NCI-H2227 treated with DMSO at 0.1 percent for 48 hours (cell line): Measurements from ENCODE around the gene EVPL.
"Not testable (repeated sequence)": the region's sequence is repeated elsewhere in the genome, so short reads cannot be mapped to it uniquely, and the experiment has no call there.

Source experiments
- DNase-seq: peaks from one replicate; lab custom pipeline; 2025; lab: John Stamatoyannopoulos, UW

Gene EVPL

DNA sequence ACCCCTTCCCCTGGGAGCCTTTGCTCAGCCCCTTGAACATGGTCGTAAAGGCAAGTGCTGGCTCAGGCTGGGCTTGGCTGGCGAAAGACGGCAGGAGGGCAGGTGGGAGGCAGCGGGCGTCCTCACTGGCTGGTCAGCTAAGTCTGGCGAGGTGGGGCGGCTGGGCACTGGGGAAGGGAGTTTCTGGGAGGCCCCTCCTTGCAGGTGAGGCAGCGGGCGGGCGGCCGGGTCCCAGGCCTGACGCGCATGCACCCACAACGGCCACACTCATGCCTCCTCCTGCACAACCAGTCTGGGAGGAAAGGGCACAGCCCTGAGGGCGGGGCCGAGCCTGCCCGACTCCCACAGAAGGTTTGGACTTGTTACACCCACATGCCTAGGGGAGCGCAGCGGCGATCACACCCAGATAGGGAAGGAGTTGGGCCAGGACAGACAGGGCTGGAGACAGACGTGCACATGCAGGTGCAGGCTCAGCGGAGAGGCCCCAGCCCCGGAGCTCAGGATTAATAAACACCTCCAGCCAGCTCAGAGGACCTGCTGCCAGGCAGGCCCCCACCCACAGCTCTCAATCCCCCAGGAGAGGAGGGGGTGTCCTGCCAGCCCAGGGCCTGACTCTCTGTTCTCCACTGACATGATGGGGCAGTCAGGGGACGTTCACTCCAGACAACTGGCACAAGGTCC lies at the start of gene EVPL:
TSS of gene EVPL (minus strand) at position 148 of the 681 bp plus-strand sequence. CDS start at position 40, 108 bp downstream.
- no peak for DNase-seq

DNA sequence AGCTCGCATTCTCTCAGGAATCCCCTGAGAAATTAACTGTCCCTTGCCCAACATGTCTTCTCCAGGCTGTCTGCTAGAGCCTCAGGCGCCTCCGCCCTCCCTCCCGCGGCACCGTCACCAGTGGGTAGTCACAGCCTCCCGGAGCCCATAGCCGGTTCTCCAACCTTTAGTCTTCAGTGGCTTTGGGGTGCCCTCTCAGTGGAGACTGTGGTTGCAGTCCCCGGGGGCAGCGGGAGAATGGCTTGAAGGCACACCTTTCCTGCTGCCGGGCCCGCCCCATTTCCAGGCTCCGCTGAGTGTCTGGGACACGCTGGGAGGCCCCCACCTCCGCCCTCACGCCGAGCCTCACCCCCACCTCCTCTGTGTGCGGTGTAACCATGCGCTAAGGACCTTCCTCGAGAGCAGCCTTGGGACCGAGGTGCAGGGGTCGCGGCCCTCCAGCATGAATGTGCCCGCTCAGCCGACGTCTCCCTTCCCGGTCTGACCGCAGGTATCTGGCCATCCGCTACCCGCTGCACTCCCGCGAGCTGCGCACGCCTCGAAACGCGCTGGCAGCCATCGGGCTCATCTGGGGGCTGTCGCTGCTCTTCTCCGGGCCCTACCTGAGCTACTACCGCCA lies 49.1 kb upstream of the EVPL start:
- no peak for DNase-seq

DNA sequence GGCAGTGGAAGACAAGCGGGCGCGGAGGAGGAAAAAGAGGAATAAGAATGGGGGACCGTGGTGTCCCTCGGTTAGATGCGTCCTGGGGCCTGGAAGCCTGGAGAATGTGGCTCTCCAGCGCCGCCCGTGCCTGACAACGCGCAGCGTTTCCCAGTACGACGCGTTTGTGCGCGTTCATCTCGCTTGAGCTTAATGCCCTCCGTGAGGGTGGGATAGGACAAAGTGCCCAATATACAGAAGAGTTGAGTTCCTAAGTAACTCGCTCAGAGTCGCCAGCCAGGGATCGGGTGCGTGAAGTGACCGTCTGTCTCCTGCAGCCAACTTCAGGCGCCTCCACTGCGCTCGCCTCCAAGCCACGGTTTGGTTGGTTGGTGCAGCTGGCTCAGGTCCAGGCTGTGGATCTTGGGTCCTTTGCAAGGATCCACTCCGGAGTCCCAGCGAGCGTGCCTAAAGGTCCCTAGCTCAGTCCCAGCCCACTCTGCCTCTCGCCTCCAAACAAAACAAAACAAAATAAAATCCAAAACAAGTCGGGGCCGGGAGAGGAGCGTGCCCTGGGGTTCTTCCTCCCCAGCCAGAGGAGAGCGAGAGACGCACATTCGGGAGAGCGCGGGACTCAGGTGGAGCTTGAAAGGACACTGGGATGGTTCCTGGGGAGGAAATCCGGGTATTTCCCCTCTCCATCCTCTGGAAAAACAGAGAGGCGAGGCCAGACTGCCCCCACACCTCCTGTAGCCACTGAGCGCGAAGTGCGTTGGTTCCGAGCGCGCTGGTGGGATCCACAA lies 48.4 kb upstream of the EVPL start:
- no peak for DNase-seq

DNA sequence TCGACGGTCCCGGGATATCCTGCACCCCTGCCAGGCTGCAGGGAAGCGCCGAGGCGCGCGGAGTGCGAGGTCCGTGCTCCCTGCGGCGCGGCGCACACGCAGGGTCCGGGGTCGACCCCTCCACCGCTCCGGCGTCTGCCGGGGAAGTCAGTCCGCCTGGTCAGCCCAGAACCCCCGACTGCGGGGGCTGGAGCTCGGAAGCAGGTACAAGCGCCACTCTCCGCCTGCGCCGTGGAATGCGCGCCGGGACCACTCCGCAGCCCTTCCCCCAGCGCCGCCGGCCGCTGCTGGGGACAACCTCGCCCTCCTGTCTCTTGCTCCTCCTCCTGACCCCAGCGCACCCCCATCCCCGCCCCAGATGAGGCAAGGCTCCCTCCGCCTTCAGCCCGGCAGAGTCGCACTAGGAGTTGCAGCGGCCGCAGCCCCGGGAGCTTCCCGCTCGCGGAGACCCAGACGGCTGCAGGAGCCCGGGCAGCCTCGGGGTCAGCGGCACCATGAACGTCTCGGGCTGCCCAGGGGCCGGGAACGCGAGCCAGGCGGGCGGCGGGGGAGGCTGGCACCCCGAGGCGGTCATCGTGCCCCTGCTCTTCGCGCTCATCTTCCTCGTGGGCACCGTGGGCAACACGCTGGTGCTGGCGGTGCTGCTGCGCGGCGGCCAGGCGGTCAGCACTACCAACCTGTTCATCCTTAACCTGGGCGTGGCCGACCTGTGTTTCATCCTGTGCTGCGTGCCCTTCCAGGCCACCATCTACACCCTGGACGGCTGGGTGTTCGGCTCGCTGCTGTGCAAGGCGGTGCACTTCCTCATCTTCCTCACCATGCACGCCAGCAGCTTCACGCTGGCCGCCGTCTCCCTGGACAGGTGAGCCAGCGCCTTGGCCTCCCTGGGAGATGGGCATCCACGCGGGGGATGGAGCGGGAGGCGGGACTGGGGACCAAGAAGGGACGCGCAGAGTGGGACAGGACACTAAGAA lies 47.6 kb upstream of the EVPL start, which contains the start of gene GALR2:
TSS of gene GALR2 (plus strand) at position 392 of the 974 bp plus-strand sequence. CDS start at position 495, 103 bp downstream.
- no peak for DNase-seq

DNA sequence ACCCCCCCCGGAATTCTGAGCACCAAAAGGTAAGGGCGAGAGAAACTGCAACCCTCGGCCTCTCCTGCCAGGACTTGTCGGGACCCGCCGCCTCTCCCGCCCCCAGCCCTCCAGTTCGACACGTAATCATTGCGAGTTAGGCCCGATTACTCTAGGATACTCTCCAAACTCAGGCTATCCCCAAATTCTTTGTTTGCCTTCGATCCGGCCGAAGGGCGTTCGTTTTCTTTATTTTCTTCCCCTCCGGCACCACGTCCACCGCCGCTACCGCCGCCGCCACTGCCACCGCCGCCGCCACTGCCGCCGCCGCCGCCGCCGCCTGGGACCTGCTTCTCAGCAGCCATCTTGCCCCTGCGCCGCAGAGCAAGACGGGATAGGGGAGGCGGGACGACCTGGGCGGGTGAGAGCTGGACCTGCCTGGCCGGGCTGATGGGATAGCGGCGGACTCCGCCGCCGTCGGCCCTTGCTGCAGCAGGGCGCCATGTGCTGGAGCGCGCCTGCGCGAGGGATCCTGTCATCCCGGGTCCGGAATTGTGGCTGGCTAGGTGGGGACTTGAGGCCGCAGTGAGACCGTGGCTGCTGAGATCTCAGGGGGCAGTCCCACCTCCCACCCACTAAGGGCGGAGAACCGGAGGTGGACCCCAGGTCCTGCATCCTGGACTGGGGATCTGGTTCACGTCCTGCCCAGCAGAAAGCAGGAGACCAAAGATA lies 45.2 kb upstream of the EVPL start, which contains the start of gene SRP68:
TSS of gene SRP68 (minus strand) at position 370 of the 711 bp plus-strand sequence. CDS start at position 344, 26 bp downstream.
- peak; percentile 85 for DNase-seq

DNA sequence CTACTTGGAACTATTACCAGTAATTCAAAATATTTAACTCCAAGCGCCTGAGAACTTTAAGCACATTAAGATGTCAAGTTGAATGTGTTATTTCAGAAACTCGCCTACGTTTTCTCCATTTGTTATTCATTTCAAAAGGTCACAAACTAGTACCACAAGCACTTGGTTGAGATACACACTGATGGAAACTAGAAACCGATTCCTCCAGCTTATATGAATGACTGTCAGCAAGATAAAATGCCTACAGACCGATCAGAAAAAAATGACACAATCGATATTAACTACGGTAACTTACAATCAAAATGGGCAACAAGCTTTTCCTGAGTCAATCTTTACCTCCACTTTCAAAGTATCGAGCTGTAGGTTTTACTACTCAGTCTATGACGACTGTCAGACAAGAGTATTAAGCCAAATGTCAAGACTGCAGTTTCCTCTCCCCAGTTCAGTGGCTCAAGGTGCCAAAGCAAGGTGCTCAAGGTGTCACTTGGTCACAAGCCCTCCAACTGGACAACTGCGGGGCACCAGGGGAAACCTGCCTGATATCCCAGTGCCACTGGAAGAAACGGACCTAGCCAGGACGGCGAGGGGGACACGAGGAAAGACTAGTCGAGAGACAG lies 44.5 kb upstream of the EVPL start:
- no peak for DNase-seq

DNA sequence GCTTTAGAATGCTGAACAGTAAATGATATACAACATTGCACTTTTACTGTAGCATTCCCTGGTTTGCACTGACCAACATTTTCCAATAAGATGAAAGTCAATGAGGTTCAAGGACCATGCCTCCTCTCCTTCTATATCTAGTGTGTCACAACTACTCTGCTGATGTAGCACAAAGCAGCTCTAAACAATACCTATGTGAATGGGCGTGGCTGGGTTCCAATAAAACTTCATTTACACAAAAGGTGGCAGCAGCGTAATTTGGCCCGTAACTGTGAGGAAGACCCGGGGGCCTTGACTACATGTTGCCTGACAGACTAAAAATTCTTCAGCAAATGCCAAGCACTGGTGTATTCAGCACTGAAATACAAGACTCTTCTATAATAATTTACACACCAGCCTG lies 38.7 kb upstream of the EVPL start:
- no peak for DNase-seq

DNA sequence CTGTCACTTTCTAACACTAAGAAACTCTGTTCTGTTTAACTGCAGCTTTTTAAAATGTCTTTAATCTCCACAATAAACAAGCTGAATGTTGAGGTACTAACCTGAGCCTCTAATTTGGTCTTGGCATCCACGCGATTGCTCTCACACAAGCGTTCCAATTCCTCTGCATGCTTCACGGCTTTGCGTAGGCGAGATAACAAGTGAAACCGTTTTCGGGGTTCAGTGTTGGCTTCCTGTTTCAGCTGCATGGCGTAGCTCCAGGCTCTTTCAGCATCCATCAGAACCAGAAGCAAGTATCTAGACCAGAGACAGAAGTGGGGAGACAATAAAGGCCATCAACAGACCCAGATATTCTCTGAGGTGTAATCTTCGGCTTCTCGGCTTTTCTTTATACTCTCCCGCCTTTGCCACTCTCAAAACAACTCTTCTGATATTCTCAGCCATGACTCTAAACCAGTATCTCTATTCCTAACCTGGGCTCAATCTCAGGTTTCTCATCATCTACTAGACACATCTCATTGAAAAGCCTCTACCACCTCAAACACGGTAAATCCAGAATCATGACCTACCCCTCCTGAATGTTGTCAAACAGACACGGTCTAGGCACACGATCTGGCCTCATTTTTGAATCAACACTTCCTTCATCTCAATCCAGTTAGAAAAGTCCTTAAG lies 36.9 kb upstream of the EVPL start:
- no peak for DNase-seq

DNA sequence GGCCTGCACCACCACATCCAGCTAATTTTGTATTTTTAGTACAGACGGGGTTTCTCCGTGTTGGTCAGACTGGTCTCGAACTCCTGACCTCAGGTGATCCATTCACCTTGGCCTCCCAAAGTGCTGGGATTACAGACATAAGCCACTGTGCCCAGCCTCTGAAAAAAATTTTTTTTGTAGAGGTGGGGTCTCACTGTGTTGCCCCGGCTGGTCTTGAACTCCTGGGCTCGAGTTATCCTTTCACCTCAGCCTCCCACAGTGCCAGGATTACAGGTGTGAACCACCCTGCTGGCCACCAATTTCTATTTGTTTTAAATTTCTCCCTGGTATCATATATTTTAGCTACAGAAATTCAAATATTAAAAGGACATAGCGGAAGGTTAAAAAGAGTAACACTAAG lies 31.2 kb upstream of the EVPL start:
- not testable (repeated sequence) for DNase-seq

DNA sequence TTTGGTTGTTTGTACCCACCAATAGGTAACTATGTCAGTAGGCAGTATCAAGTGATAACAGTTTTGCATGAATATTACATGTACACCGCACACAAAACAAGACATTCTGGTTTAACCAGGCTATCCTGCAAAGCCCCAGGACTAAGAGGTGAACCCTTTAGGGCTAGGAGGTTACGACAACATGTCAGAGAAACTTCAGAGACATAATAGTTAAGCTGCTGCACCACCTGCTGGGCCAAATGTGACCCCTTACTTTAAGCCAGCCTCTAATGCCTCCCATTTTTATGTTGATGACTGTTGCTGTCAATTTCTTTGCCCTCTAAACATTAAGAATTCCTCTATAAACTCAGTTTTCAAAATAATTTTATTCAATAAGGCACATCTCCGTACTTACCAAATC lies 29.8 kb upstream of the EVPL start:
- no peak for DNase-seq

DNA sequence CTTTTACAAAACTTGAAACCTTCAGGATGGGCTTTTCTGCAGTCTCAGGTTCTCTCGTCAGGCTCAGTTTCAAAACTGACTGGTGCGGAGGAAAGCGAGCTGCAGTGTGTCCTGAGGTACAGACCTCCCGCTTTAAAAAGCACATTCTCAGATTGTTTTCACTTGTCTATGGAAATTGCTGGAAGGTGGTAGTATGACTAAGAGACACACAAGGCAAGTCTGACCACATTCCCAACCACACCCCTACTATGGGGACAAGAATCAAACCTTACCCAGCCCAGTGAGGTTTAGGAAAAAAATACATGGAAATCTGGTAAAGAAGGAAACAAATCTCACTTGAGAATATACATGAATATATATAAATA lies 27.0 kb upstream of the EVPL start:
- no peak for DNase-seq

DNA sequence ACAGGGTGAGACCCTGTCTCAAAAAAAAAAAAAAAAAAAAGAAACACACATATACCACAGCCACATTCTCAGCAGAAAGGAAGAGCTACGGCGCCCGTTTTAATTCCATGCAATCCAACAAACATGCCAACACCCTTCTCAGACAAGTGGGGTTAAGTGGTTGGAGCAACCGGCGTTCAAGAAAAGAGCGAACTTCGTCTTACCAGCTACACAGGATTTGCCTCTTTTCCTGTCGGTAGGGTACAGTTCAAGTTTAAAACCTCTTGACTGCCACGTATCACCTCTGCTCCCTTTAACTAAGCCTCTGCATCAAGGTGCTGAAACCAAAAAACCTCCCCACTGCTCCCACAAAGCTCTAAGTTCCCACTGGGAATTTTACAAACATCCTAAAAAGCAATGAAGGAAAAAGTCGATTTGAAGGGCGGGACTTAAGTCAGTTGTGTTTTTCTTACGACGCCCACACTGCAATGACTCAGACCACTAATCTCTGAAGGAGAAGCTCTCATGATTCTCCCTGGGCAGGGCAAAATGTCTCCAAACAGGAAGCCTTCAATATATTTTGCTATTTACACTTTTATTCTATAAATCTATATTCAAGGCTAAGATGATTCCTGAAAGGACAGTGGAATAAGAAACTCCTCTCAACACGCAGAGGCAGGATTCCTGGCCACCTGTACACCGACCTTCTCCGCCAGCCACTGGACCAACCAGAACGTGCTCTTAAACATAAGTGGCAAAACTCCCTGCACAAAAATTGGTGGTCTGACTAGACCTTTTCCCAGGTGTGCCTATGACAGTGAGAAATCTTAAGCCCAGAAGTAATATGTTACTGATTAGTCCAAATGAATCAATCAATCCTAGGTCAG lies 26.4 kb upstream of the EVPL start:
- DNase-seq = no peak

DNA sequence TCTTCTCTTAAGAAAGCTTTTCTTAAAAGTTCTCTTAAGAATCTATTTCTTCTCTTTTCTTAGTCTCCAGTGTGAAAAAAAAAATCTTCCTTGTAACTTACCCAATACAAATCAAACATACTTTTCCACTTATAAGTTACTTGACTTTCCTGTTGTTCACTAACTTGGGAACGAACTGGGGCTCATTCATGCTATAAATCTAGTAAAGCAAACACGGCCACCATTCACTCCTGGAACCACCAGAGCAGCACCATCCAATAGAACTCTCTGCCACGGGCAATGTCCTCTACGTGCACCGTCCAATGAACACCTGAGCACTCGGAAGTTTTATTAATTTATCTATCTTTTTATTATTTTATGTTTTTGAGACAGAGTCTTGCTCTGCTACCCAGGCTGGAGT lies 24.5 kb upstream of the EVPL start:
- DNase-seq = no peak

DNA sequence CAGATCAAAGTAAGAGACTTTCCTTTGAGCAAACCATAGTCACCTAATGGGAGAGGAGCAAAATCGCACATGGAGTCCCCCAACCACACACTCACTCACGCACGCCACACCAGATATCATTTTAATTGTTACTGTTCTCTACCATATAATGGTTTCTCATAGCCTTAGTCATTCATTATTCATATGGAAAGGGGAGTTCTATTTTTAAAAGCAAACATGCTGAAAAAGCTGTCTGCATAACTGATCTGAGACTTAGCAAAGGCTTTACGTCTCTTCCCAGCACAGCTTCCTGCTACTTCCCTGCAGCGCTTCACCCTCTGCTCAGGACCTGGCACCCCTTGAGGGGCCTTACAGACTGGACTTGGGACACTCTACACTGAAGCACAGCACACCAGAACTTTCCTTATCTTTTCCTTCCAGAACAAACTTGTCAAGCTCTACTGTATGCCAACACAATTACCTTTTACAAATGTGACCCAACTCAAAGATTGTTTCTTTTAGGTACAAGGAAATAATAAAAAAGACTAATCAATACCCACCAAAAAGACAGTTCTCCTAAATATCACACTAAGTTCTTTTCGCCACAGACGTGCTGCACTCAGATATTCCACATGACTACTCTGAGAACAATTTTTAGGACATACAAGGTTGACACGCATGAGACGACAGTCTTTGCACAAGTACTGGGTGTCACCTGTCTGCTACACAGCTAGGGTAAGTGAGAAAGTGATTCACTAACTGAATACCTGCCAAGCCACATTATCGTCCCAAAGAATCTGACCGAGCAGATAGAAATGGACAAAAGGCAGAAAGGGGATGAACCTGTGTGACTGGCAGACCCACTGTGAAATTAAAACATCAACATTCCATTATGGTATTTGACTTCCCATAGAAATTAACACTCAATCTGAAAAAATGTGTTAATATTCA lies 23.7 kb upstream of the EVPL start:
- no peak for DNase-seq

DNA sequence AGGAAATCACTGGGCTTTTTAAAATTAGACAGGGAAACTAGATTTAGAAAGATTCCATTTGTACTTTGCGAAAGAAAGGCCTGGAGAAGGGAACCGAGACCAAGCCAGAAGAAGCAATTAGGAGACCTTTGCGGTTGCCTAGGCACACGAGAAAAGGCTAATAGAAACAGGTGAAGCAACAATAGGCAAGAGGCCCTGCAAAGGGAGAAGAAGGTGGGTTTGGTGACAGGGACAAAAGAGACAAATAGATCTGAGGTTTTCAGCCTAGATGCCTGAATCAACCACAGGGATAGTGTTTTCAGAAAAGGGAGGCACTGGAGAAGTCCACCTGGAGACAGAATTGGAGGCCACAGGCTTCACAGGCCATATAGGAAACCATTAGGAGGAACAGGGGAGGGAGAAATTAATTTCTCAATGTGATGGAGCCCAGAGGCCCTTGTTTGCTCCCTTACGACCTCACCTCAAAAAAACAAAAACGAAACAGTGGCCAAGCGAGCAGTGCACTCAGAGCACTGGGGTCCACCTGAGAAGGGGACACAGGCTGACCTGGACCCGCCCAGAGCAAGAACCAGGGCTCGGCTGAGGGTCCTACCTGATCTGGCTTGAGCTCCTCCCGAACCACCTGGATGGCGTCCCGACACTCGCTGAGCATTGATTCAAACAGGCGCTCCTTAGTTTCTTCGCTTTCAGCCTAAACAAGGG lies 22.9 kb upstream of the EVPL start:
- no peak for DNase-seq

DNA sequence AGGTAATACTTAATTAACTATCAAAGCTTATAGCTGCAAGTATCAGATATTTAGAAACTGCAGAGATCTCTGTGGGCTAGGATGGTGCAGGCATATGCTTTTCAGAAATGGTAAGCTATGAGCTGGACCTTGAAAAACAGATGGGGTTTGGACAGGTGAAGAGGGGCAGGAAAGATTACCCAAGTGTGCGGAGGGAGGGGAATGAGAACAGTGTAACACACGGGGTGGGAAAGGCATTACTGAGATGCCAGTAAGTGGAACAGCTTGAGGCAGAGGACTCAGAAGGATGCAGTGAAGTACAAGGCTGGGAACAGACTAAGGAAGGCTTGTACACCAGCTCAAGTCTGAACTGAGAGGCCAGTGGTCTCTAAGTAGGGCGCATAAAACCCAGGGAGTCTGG lies 22.1 kb upstream of the EVPL start:
- no peak for DNase-seq

DNA sequence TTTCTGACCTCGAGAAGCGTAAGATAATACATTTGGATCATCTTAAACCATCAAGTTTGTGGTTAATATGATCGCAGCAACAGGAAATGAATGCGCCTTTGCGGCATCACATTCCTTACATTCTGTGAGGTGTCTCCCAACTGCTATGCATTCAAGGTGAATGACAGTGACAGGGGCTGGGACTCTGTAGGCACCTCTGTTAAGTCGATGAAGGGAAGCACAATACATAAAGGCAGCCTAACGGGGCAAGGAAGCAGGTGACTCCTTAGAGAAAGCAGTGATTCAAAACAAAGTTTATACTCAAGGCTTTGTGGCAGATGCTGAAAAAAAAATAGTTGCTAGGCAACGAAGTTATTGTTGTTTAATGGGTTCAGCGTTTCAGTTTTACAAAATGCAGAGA lies 21.6 kb upstream of the EVPL start:
- no peak for DNase-seq
